Renal cortical epithelial cell (primary cell): ENCODE results near the gene NECTIN1. TPM values are rescaled to one million over a fixed set of nuclear protein-coding genes. Genes with fewer than 3 reads are reported as not detected.

Source experiments
- DNase-seq: peaks from one replicate; pipeline ENCODE4 v3.0.0-alpha.2; 2011; ENCODE audit warnings: low read depth
- total RNA-seq: library from RNA; depleted of rRNA; stranded (reverse); fragments of >200 nt; gene quantifications from 2 replicates; pipeline ENCODE4 v1.2.3, GENCODE V29; 2014

The NECTIN1 gene
- total RNA-seq, 1 donor from 2014 or later, result 4.7 TPM

DNA sequence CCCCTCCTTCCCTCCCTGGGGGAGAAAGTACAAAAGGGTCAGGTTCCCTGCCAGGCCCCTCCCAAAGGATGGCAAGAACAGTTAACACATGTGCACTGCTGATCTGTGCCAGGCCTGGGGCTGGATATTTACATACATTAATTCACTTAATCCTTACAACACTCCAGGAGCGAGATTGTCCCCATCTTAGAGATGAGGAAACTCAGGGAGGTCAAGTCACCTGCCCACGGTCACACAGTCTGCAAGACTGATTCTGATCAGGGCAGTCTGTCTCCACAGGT is 36.5 kb downstream of the NECTIN1 start:
- no peak for DNase-seq

DNA sequence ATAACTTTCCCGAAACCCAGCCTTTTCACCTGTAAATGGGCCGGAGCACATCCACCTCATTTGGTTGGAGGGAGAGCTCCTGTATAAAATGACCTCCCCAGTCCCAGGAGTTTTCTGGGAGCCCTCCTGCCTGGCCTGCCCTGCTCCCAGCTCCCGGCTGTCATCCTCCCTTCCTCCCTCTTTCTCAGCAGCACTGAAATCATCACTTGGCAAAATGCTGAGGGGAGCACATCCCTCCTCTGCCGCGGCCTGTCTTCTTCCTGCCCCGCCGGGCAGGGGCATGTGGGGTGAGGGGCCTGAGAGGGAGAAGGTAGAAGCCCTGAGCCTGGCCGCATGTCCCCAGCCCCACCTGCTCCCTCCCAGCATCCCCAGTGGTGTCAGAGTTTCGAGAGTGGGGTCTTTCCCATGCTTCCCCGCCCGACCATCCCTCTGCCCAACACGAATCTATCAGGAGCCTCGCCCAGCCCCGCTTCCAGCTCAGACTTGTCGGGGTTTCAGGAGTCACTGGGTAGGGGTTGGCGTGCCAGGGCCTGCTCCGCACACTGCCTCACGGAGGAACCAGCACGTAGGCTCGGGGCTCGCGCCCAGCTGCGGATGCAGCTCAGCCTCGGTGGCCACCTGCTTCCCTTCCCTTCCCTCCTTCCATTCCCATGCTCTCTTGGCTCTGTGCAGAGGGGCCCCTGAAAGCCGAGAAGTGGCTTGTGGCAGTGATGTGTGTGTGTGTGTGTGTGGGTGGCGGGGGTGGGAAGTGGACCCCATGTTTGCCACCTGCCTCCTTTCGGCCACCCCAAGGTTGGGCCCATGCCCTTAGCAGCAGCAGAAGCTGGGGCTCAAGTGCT is 37.1 kb downstream of the NECTIN1 start:
- DNase-seq, result no peak

DNA sequence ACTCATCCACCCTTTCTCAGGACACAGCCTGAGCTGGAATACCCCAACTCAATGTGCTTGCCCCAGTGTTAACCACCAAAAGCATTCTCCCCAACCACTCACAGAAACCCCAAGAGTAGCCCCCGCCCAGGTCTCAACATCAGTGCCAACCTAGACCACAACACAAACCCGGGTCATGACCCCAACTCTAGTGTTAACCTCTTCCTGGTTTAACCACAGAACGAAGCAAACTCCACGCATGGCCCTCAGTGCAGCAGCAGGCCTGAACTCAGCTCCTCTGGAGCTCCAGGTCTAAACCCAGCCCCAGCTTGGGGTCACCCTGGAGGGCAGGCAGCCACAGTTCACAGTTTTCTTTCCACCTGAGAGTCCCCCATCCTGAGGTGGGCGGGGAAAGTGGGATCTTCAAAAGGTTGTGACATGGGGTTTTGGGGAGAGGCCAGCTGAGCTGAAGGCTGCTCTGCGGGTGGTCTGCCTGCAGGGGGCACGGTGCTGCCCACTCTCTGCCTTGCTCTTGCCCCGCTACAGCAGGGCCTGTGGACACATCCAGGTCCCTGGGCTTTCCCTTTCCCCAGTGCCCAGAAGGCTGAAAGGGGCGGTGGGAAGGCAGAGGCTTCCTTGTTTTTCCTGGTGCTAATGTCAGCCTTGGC is 37.9 kb downstream of the NECTIN1 start:
- DNase-seq, result peak; percentile 17

DNA sequence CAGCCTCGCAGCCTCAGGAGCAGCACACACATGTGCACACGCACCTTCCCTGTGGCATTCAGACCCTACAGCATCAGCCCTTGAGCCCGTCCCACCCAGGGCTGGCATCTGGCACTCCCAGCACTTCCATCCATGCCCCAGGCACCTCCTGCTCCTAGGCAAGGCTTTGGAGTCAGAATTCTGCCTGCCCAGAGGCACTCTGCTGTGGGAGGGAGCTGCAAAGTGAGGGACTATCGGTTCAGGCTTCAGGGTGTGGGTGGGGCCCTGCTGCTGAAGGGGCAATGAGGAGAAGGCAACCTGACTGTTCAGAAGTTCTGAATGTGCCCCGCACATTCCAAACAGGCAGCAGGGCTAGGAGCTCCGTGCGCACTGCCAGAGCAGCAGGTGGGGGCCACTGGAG is 39.7 kb downstream of the NECTIN1 start:
- no peak for DNase-seq

DNA sequence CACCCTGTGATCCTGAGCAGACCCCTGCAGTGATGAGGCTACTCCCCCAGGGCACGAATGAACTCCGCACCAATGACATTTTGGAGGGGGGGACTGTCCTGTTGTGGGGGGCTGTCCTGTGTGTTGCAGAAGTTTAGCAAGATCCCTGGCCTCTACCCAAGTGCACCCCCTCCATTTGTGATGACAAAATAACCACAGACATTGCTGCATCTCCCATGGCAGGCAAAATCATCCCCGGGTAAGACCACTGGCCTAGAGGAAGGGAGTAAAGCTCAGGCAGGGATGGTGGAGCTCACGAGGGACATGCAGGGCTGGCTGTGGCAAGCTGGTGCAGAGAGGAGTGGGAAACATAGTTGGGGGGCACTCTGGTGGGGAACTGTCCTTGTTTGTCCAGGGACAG is 40.6 kb downstream of the NECTIN1 start:
- DNase-seq, result no peak

DNA sequence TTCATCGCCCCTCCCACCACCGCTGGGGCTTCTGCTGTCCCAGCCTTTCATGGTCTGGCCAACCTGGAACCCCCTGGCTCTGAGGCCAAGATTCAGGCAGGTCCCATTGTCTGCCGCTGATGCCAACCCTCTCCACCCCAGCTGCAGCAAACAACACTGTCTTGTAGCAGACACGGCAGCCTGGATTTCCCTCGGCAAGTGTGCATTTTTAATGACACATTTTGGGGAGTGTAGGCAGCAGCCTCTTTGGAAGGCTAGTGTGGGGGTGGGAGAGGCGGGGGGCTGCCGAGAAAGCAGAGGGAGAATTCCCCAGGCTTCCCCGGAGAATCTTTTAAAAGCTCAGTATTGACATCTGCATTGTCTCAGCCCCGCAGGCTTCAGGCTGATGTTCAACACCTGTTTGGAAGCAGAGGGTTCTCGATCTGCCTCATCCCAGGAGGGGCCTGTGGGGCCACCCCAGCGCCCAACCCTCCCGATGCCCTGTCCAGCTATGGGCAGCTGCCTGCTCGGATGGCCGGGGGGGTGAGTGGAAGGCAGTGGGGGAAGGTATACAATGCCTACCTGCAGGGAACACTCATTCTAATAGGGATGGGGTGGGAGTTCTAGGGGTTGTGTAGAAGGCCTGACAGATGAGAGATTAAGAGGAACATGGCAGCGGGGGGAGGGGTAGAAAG is 41.5 kb downstream of the NECTIN1 start:
- DNase-seq, result no peak

DNA sequence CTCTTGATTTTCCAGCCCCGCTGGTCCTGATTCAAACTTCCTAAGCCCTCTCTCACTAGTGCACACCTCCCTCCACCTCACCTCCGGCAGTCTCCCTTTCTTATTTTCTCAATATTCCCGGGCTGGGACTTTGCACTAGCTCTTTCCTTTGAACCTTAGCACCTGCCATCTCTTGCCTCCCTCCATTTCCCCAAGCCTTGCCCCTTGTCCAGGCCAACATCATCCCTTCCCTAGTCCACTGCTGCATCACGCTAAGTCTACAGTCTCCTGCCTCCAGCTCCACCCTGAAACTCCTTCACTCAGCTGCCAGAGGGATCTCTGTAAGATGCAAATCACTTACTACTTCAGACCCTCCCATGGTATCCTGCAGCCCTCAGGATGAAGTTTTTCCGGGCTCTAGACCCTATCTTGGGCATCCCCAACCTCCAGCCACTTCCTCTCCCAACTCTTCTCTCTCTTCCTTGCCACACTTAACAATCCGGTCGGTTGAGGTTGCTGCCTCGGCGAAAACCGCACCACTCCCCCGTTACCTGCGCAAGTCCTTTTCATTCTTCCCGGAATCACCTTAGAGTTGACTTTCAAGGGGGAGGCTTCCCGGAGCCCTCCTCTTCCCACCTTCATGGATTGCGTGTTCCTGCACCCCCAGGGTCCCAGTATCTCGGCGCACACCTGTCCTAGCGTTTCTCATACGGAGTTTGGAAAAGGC is 42.7 kb downstream of the NECTIN1 start:
- DNase-seq, result no peak

DNA sequence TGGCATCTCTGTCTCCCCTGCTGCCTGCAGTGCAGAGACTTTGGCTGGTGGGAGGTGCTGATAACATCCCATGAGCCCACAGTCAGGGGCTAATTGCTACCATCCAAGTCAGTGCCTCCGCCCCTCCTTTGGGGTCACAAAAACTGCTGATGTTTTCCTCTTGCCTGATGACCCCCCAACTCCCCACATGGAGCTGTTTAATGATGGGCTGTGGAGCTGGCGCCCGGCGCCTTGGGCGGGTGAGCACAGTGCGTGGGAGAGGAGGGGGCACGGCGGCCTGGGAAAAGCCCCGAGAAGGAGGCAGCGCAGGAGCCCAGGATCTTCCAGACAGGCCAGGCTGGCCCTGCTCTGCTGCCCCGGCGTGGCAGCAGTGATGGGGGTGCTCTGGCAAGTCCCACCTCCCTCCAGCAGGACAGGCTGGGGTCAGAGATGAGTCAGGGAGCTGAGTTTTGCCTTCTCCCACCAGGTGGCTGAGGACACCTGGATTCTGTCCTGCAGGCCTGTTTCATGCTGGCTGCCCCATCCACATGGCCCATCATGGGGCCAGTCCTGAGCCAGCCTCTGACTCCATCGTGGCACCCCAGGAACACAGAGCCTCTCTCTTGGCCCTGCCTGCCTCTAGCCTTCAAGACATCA is 43.8 kb downstream of the NECTIN1 start:
- DNase-seq, result no peak

DNA sequence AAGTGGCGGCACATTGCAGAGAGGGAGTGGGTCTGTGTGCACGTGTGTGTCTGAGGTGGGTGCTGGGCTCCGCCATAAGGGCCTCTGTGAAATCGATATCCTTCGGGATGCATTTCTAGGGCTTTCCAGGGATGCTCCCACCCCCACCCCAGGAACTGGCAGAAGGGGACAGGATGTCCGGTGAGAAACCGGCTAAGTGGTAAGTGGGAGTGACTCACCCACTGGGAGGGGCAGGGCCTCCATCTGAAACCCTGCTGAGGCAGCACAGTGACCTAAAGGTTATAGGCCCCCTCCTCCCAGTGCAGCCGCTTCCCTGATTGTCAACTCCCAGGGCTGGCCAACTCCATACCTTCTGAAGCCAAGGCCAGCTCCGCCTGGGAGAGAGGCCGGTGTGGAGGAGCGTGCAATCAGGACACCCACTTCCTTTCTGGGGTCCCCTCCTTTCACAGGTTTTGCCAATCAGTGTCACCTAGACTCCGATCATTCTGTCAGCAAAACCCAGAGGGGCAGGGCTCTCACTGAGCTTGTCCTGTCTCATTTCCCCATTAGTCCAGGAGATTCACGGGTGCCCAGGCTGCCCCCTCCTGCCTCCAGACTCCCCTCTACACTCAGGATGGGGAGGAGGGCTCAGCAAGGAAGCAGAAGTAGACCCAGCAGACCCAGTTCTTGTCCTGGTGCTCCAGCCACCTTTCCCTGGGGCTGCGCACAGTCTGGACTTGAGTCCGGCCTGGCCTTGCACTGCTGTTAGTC is 44.5 kb downstream of the NECTIN1 start:
- peak; percentile 58 for DNase-seq

DNA sequence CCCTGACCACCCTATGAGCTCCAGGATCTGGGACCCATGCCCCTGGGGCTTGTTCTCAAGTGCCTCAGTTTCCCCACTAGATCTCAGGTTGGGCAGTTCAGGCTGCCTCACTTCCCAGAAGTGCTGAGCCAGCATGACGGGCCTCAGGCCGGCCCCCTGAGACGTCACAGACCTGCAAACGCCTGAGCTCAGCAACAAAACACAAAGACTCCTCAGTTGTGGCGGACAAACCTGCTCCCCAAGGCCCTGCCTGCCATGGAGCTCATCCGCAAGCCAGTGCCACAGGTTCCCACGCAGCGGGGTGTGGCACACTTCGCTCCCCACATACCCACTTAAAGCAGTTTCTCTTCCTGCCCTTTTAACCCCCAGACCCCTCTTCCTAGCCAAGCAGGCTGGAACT is 45.2 kb downstream of the NECTIN1 start:
- DNase-seq, result no peak

DNA sequence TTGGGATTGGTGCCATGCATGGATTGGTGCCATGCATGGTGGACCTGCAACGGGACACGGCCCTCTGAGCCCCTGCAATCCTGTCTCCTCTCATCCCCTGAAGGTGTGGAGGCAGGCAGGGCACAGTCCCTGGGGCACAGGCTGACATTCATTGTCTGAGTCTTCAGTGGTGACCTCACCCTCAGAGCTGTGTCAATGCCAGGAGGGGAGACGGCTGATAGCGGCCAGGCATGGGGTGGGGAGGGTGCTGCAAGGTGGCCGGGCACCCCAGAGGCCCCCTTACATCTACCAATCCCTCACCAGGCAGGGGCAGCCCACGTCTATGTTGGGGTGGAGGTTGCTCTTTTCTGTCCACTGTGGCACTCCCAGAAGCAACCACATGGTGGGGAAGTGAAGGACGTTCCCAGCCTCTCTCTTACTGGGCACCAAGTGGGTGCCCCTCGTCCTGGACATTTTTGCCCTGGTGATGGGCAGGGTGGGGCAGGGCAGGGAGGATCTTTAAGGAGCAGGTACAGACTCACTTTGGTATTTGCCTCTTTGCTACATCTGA is 47.6 kb downstream of the NECTIN1 start:
- no peak for DNase-seq

DNA sequence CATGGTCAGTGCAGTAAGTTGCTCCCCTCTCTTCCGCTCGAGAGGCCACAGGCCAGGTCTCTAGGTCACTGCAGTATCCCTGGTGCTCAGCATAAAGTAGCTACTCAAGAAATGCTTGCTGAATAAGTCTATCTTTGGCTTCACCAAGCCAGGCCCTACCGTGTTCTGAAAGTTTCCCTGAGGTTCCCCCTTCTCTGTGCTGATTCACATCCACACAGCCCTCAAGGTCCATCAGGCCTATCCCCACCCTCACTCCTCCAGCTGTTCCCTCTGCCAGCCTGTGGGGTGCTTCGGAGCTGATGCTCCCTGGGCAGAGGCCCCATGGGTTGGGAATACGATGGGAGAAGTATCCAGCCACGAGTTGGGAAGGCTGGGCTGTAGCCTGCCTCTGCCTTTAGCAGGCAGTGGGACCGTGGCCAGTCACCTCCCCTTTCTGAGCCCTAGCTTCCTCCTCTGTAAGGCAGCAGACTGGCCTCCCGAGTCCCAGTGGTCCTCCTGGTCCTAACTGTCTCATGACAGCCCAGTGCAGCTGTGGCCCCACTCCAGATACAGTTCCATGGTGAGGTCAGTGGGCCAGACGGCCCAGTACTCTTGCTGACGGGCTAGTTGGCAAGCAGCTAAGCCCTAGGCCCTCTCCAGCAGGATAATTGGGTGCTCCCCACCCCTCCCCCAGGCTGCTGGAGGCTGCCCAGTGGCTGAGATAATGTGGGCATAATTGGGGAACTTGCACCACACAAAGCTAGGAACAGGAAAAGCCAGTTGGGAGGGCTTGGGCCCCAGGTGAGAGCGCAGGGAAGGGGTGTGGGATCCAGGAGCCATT is 48.2 kb downstream of the NECTIN1 start:
- DNase-seq, result no peak

DNA sequence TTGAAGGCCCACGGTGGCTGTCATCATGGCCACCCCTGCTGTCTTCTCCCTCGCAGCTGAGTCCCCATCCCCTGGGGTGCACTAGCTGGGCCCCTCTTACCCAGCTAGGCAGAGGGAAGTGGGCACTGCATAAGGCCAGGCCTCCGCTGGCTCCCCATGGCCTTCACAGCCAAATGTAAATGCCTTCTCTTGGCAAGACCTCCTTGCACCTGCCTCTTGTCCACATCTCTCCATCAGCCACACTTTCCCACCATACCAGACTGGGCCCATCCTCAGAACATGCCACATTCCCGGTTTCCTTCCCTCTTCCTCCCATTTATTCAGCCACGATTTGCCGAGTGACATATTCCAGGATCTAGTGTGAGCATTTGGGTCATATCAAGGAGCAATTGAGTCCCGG is 49.7 kb downstream of the NECTIN1 start:
- no peak for DNase-seq

DNA sequence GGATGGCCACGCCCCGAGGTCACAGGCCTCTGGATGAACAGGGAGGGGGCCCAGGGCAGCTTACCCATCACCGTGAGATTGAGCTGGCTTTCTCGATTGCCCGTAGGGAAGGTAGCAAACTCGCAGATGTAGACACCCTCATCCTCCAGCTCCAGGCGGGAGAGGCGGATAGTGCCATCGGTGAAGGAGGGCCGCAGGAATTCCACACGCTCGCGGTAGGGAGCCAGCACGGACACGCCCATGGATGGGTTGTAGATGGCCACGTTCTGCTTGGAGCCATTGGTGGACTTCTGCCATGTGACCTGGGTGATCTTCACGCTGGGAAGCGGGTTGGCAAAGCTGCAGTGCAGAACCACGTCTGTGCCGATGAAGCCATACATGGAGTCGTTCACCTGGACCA is 50.6 kb downstream of the NECTIN1 start:
- DNase-seq, result no peak

DNA sequence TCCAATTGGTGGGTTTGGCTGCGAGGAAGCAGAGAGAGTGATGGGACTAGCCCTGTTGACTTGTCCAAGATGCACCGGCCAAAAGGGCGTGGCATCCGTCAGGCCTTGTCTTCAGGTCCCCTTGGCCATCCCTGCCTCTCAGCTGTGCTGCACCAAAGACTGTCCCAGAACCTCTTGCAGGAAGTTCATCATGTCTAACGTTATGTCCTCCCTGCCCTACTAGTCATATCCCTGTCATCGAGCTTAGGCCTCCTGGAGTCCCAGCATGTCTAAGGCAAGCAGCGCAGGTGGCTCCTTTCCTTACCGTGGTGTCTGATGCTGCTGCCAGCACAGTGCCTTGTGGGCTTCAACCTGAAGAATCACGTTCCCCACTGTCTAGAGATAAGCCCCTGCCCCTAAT is 51.2 kb downstream of the NECTIN1 start:
- no peak for DNase-seq

DNA sequence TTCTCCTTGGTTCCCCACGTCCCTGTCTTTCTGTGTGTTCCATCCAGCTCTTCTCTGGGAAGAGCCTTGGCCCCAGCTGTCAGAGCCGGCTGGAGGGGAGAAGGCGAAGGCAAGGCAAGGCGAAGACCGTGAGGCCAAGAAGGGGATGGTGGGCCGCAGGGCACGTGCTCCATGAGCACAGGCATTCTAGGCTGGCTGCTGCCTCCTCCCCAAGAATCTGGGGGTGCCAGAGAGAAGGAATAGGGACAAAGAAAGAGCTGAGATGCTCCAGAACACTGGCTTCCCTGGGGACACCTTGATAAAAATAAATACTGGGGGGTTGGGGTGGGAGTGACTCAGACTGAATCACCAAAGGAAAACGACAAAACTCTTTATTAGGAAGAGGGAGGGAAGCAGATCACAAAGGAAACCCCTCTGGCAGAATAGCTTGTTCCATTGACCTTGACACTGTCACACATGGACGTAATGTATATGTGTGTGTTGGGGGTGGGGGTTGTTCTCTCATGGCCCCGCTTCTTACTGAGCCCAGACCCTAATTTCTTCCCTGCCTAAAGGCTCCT is 52.5 kb downstream of the NECTIN1 start:
- peak; percentile 20 for DNase-seq

DNA sequence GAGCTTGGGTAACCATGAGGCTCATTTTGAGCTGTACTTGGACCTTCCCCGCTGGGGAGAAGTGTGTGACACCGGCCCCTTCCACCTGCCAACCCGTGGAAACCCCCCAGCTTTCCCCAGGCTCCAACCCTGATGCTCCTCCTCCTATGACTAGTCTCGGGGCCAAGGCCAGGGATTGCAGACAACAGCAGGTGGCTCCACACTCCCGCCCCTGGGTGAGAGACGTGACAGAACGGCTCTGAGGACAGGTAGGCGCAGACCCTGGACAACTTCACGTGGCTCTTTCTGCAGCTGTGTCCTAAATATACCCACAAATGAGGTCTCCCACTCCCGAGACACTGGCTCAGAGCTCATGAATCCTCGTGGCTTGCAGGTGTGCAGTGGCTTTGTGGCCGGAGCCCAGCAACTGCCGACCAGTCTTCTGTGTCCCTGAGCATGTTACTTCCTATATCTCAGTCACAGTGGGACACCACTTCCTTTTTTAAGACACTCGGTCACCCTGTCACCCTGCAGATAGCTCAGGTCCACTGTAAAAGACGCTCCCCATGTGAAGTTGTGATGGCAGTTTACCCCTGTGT is 55.2 kb downstream of the NECTIN1 start:
- DNase-seq, result no peak

DNA sequence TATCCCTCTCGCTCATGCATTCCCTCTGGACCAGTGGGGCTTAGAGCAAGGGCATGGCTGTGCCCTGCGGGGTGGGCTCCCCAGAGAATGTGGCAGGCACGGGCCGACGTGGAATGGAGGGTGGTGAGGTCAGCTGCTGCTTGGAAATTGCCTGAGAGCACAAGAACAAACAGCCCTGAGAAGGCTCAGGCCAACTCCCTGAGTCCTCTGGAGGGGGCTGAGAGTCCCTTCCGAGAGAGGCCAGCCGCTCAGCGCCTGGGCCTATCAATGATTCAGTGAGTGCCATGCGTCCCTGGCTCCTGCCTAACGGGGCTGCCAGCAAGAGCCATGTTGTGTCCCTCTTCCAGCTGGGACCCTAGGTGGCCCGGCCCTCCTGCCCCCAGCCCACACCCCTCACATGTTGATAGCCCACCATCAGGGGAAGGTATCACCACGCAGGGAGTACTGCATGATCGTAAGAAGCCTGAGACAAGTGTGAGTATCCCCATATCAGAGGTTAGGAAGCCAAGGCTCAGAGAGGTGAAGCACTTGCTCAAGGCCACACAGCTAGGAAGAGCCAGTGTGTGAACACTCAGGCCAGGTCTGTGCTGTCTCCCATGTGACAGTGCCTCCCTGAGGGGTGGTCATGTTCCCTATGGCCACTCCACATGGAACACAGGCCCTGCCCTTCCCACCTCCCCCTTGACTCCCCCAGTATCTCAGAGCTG is 55.8 kb downstream of the NECTIN1 start:
- no peak for DNase-seq

DNA sequence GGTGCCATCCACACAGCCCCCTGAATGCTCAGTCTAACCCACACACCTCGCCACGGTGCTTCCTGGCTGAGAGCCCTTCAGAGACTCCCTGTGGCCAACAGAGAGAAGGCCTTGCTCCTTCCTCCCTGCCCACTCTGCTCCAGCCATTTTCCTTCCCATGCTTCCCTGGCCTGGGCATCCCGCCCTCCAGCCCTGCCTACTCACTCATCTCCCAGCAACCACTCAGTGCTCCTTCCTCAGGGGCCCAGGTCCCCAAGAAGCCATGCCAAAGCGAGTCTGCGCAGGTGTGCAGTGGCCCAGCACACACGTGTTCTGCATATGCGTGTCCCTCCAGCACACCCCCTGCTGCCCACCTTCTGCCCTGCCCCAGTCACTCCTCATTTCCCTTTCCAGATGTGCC is 56.4 kb downstream of the NECTIN1 start:
- DNase-seq, result no peak
